SW 1271 (cell line): ENCODE data around the gene GOLPH3.

Source experiments
- DNase-seq, 2 experiments: peaks; one replicate each; lab custom pipeline; 2025; lab: John Stamatoyannopoulos, UW

GOLPH3 gene

DNA sequence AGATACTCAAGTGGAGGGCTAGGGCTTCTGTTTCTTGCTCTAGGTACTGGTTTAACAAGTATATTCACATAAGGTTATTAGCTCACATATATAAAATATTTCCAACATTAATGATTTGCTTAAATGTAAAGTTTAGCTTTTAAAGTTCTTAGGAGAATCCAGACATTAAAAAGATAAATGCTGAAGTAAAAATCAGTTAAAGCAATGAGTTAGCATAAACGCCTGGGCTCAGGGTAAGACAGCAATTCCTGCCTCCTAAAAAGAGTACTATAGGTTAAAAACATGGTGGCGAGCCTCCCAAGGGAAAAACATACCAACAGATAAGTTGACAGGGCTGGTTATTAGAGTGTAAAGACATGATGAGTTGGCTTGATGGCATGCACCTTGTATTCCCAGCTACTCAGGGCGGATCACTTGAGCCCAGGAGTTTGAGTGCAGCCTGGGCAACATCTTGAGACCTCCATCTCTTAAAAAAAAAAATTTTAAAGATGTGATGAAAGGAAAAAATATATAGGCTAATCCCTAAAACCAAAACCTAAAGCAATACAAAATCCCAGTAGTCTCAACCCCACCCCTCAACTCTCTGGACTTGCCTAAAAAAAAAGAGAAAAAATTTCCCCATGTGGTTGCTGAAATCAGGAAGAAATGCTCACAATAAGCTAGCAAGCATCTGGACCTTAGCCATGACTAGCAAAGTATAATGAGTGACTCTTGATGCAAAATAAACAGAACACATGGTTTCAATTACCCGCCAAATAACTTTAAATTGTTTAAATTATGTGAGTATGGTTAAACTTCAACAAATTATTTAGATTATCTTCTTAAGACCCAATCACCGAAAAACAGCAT lies 3.6 kb downstream of the GOLPH3 start:
- no peak for DNase-seq

DNA sequence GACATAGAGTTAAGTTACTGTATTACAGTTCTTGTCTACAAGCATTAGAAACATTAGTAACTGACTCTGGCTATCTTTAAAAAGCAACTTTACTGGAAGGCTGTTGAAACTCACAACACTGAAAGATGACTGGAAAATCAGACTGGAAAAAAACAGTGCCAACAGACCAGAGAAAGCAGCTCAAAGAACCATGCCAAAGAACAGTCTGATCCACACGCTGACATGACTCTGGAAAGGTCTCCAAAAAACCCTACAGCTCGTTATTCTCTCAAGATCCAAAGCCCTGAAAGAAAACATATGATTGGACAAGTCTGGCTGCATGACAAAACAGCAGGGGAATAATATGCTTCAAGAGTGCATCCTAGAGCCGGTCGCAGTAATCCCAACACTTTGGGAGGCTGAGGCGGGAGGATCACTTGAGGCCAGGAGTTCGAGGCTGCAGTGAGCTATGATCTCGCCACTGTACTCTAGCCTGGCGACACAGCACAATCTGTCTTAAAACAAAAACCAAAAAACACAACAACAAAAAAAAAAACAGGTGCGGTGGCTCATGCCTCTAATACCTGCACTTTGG lies 5.6 kb downstream of the GOLPH3 start:
- DNase-seq: no peak

DNA sequence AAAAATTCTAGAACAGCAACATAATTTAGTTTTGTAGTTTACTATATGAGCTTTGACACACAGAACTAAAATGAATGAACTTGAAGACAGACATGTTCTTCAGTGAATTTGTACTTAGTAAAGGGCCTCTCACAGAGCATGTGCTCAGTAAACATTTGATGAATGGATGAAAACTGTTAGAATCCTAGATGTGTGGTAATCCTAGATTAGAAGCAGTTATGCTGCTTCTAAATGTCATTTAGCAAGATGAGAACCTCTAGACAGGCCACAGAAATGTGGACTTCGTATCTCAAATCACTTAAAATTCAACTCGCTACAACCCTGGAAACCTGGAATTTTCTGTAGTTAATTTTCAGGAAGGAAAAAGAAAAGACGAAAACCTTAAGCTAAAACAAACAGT lies 8.5 kb downstream of the GOLPH3 start:
- no peak for DNase-seq

DNA sequence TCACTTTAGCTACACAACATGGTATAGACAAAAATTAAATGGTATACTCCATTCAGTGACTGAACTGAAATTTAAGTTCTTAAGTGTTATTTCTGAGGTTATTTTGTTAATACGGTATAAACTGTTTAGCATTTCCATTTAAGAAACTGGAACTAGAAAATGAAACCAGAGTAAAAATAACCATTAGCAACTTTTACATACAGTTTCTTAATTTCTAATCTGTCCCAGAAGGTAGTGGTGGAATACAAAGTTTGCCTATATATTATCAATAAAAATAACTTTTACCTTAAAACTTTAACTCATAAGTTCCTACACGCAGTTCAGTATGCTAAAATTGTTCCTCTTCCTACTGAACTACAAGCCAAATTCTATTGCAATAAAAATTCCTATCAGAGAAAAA lies 10.3 kb downstream of the GOLPH3 start:
- DNase-seq: no peak

DNA sequence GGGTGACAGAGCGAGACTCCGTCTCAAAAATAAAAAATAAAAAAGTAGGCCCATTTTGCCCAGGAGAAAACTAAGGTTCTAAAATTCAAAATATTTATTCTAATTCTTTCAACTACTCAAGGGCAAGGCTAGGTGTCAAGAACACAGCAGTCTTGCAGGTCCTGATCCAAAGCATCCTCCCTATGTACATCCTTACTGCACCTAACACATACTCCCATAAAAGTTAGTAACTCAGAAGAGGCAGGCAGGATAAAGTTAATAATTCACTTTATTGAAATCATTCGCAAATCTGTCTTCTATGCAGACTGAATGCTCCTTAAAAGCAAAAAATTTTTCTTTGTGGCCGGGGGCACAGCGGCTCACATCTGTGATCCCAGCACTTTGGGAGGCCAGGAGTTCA lies 11.1 kb downstream of the GOLPH3 start:
- DNase-seq: no peak

DNA sequence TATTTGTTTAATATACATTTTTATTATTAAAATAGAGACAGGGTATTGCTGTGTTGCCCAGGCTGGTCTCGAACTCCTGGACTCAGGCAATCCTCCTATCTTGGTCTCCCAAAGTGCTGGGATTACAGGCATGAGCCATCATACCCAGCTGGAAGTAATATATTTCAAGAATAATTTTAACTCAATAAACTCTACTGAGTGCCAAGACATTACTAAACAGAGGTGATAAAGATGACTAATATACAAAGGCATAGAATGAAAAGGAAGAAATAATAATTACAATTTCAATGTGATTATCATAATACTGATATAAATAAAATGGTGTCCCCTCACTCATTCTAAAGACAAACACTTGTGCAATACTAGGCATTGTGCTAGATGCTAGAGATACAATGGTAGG lies 13.9 kb downstream of the GOLPH3 start:
- DNase-seq: no peak

DNA sequence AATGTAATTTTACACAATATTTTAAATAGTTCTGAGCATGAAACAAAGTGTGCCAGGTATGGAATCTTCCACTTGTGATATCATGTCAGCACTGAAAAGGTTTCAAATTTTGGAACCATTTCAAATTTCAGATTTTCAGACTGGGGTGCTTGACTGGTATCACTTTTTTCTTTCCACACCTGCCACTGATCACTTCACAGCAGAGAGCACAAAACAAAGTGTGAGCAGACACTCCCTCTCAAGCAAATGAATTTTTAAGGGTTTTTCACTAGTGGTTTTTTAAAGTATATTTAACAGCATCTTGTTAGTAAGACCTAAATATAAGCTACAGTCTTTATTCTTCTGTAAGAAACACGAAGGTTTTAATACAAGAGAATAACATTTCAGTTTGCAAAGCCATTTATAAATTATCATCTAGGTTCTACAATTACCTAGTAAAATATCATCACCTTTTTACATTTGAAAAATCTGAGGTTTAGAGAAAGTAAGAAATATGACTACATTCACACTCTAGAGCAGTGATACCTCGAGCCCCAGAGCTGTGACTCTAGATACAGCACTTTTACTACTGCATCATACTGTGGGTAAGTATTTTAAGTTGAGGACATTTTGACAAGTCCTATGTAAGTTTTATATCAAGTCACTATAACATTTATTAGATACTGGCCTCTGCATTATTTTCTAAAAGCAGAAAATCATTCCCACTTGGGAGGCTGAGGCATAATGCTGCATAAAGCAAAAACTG lies 14.6 kb downstream of the GOLPH3 start:
- DNase-seq: no peak

DNA sequence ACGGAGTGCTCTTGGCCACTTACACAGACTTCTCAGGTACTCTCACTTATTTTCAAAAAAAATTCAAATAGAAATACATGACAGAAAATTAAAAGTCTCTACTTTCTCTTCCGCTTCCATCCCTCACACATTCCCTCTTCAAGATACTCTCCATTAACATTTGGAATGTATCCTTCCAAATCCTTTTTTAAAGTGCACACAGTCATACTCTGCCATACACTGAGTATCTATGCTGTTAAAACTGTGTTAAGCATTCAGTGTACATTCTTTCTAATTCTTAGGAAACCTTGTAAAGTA lies 15.5 kb downstream of the GOLPH3 start:
- DNase-seq: no peak

DNA sequence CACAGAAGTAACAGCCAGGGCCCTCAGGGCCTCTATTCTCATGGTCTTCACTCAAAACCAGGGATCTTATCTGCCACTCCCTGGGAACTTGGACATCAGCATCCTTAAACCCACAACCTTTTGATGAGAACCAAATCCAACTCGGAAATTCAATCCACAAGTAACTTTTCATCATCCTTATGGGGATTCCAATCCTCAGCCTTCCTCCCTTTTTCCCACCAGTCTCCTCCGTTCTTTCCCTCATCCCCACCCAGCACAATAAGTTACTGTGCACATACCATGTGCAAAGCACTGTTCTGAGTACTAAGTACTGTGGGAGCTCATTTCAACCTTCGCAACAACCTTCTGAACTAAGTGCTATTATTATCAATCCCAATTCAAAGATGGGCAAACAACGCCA lies 17.0 kb downstream of the GOLPH3 start:
- no peak for DNase-seq

DNA sequence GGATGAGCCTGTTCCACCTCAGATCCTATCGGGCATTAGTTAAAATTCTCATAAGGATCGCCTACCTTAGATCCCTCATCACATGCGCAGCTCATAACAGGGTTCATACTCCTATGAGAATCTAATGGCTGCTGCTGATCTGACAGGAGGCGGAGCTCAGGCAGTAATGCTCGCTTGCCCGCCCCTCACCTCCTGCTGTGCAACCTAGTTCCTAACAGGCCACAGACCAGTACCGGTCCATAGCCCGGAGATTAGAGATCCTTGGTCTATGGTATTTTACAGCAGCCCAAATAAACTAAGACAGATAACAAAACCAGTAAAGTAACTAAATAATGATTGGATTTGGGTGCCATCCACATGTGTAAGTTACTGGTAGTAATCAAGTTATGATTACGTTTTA lies 17.5 kb downstream of the GOLPH3 start:
- no peak for DNase-seq

DNA sequence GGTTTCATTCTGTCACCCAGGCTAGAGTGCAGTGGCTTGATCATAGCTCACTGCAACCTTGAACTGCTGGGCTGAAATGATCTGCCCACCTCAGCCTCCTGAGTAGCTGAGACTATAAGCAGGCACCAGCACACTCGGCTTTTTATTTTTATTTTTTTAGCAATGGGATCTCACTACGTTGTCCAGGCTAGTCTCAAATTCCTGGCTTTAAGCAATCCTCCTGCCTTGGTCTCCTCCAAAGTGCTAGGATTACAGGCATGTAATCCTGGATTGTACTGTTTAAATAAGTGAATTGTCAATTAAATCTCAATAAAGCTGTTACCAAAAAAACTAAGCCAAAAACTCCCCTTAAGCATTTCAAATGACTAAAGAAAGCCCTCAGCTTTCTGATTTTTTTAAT lies 18.9 kb downstream of the GOLPH3 start:
- no peak for DNase-seq

DNA sequence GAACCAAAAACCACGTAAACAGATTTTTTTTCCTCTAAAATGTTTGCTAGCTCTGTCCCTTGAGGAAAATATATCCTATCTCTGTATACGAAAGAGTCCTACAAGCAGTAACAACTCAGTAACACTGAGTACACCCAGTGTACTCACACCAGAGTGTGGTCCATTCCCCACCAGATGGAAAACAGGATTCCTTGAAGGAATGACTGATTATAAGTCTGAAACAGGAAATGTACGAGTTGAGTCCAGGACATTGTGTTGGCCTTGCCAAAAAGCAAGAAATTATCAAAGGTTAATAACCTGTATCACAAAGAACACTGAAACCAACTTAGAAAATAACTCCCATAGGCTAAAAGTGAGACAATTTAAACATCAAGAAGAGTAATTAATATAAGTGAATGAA lies 20.4 kb downstream of the GOLPH3 start:
- no peak for DNase-seq

DNA sequence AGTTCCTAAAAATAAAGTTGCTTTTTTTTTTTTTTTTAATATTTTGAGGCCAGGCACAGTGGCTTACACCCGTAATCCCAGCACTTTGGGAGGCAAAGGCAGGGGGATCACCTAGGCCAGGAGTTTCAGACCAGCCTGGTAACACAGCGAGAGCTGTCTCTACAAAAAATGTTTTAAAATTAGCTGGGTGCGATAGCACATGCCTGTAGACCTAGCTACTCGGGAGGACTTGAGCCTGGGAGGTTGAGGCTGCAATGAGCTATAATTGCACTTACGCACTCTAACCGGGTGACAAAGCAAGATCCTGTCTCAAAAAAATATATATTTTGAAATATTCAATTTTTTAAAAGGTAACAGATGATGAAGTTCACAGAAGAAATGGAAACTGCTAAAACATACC lies 22.9 kb downstream of the GOLPH3 start:
- DNase-seq: no peak

DNA sequence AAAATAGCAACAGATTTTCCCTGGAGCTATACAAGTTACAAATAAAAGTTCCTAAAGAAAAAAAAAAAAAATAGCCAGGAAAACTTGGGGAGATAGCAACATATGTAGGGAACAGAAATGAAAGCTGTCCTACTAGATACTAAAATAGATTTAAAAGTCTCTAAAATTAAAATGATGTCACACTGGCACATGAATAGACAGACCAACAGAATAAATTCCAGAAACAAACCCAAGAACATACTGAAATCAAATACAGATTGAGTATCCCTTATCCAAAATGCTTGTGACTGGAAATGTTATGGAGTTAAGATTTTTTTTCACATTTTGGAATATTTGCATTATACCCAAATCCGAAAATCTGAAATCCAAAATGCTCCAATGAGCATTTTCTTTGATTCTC lies 23.8 kb downstream of the GOLPH3 start:
- no peak for DNase-seq

DNA sequence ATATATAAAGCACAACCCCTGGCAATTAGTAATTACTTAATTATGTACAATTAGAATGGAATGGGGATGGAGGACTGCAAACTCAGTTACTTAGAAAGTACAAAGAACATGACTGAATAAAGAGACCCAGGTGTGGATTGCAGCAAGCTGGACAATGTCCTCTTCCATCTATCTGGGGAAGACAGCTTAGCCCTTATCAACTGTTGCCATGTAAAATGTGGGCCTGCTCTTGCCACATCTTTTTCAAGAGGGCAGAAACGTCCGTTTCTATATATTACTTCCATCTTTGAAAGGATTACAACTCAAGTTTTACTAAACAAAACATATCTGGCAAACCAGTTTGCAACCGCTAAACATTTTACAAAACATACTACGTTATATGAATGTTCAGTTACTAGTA lies 26.2 kb downstream of the GOLPH3 start:
- DNase-seq: no peak

DNA sequence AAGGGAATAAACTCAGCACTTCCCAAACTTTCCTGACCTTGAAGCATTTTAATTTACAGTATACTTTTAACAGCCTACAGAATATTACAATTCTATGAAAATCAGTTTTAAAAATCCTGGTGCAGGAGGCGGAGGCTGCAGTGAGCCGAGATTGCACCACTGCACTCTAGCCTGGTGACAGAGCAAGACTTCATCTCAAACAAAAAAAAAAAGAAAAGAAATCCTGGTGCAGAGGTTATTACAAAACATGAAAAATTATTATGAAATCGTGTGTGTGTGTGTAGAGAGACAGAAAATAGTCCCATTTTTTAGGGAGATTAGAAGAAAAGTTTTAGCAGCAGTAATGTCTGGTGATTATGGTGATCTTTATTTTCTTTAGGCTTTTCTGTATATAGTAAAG lies 26.9 kb downstream of the GOLPH3 start:
- DNase-seq: no peak

DNA sequence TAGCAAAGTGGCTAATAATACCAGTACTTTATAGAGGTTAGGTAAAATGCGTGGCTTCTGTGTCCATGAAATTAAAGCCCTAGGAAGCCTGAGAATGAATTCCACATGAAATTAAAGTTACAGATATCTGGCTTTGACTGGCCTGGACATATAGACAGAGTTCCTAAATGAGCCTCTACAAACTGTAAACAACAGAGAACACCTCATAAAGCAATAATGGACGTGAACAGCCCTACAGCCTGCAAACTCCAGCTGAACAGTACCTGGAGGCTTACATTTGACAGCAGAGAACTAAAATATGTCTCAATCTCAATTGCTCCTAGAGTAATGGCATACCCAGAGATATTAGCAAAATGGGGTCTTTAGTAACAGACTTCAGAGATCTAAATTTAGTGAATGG lies 28.7 kb downstream of the GOLPH3 start:
- no peak for DNase-seq

DNA sequence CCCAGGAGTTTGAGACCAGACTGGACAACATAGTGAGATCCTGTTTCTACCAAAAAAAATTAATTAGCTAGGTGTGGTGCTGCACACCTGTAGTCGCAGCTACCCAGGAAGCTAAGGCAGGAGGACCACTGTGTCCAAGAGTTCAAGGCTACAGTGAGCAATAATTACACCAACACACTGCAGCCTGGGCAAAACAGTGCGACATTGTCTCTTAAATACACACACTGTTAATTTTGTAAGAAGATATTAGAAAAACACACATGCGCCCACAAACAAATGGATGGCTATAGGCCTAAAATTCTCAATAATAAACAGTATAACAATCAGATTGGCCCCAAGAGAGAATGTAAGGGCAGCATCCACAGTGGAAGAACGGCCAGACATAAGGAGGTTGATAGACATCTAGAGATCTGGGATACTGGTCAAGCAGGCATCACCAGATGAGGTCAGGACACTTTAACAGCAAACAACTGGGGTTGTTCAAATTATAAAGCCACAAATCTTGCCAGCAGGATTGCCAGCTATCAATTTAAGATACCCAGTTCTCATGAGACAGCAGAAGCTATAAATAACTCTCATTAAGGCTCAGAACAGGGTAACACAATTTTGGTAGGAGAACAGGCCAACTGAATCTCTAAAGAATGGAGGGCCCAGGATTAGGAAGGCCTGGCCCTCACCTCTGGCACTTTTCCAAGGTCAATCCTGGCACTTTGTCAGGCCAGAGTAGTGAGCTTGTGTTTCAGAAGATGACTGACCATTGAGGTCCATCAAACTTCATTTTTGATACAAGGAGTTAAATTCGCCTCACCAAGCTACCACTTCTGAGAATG lies 29.5 kb downstream of the GOLPH3 start:
- no peak for DNase-seq

DNA sequence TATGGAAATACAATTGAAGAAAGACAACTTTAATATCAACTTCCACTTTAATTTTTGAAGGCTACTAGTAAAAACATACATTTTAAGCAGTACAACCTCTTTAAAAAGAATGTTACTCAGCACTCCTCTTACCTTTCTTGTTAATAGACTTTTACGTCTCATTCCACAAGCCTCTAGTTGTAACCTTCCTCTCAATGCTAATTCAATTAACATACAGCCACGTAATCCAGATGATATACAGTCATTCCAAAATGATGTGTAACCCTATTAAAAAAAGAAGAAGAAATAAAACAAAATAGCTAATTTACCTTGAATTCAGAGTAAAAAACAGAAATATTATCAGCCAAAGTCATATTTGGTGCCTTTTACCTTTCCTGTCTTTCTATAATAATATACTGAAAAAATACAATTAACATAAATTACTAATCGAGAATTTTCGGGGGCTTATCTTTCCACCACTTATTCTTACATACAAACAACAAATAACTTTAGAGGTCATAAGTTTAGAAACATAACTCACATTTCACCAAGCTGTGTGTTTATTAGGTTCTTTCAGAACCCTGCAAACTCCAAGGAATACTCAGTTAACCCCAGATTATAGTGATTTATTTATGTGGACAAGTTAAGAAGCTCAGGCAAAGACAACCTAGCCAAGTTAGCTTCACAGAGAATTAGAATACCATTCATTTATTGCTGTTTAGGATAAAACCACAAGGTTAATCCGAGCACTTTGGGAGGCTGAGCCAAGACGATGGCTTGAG lies 30.3 kb downstream of the GOLPH3 start:
- DNase-seq: no peak

DNA sequence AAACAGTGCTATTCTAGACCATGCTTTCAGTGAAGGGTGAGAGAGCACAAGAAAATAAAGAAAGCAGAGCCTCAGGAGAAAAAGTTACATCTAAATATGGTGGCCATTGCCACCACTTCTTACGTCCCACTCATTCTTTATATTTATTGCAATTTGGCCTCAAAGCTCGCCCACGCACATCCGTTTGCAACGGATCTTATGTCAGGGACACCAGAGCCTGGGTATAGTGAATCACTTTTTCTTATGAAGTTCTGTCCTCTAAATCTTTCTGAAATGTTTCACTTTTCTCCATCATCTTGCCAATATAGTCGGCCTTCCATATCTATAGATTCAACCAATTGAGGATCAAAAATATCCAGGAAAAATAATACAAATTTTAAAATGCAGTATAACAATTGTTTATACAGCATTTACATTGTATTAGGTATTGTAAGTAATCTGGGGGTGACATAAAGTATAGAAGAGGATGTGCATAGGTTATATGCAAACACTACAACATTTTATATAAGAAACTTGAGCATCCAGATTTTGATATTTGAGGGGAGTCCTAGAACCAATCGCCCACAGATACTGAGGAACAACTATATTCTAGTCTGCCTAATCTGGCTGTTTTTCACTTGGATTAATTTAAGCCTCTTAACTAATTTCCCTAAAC lies 35.2 kb downstream of the GOLPH3 start:
- no peak for DNase-seq

DNA sequence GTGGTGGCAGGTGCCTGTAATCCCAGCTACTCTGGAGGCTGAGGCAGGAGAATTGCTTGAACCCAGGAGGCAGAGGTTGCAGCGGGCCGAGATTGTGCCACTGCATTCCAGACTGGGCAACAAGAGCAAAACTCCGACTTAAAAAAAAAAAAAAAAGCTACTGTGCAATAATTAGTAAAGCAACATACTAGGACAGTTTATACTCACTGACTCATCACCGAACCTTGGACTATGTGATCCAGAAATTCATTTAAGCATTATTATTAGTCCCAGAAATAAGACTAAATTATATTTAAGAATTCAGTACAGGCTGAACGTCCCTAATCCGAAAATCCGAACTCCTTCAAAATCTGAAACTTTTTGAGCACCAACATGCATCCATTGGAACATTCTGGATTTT lies 37.8 kb downstream of the GOLPH3 start:
- no peak for DNase-seq
